Activated CD8-positive, alpha-beta memory T cell treated with anti-CD3 and anti-CD28 coated beads, Interleukin-2, amount 50 U/mL, for 1 hour (primary cell): ENCODE data around the gene MYO16.

Source experiments
- DNase-seq: peaks from one replicate; pipeline ENCODE4 v3.0.0-alpha.2; 2020; ENCODE audit errors: extremely low read depth

Gene MYO16

DNA sequence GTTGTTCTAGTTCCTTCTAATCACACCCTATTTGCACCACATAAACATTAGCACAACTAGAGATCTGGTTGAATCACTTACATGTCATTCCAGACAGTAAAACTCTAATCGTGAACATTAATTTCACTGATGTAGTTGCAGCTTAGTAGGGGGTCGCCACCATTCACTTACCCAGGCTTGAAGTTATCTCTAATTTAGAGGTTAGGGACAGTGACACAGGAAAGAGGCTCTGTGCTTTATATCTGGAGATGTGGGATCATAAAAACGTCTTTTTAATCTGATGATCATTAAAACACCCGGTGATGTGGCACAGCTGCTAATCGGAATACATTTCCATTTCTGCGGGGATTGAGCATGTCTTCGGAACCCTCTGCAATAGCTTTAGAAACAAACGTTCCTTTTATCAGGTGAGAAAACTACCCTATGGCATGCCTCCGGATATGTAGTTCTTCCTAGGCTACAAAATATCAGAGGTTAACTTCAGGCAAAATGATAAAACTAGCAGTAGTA lies 523.0 kb downstream of the MYO16 start:
- no peak for DNase-seq

DNA sequence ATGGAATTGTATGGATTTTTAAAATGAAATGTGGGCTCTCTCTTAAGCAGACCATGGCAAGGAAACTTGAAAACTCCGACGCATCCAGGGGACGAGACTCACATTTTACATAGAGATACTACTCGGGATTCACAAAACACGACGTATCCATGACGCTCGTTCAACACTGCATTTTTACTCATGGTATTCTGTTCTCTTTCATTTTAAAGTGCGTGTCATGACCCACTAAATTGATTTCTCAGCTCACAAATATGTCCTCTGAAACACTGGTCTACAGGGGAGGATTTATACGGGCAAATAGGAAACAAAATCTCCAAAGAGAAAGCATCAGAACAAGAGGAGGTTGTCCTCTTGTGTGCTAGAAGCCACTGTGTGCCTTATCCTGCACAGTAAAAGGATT lies 523.5 kb downstream of the MYO16 start:
- no peak for DNase-seq

DNA sequence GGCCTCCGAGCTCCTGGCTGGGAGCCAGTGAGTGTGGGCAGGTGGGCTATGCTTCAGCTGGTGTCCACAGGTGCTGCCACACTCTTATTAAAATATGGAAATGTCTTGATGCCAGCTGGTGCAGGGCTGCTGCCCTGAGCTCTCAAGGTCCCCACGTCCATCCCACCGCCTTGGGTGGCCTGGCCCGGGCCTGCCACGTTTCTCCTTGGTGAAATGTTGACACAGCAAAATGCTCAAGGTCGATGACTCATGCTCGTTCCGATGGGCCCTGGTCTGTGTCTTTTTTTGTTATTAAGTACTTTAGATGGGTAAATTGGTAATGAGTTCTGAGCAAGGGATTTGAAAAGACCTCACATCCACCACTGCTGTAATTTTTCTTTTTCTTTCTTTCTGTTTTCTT lies 524.7 kb downstream of the MYO16 start:
- no peak for DNase-seq

DNA sequence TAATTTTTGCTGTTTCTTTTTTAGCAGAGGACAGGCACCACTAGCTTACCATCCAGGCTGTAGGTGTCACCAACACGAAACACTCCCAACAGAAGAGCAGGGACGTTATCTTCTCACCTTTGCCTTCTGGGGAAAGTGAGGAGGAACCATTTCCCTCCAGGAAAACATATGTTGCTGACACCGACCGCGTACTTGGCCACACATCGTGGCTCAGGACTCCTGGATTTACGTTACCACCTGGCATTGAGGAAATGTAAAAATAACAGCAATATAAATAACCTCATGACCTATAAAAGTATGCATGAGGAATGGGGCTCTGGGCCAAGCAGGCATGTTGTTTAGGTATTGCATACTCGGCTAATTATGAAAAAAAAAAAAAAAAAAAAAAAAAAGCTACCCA lies 525.1 kb downstream of the MYO16 start:
- DNase-seq = no peak

DNA sequence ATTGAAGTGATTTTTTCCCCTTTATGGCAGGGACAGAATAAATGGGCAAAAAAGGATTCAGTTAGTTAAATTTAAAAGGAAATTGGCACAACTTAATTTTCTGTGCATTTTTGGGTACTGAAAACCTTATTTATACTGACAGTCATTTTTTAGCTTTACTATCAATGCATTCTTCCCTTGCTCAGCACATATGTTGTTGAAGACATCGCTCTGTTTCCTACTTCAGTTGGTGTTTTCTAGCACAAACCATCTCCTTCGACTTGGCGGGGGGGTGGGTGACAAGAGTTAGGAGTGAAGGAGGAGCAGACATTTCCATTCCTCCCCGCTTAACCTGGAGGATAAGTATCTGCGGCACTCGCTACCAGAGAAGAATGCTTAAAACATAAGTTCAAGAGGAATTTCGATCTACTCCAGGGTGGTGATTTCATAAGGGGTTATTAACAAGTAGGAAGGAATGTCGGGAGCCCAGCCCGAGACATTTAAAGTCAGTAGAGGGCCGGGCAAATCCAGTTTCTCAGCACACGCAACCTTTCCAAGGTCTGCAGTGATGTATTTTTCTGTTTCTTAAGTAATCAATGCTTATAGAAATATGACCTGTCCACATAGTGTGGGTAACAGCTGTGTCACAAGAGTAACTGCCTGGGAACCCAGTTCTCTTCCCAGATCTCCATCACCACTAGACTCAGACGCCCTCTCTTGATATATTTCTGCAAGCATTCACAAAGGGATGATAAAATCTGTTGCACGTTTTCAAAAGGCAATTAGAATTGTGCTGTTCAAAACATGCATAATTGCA lies 525.8 kb downstream of the MYO16 start:
- DNase-seq = no peak

DNA sequence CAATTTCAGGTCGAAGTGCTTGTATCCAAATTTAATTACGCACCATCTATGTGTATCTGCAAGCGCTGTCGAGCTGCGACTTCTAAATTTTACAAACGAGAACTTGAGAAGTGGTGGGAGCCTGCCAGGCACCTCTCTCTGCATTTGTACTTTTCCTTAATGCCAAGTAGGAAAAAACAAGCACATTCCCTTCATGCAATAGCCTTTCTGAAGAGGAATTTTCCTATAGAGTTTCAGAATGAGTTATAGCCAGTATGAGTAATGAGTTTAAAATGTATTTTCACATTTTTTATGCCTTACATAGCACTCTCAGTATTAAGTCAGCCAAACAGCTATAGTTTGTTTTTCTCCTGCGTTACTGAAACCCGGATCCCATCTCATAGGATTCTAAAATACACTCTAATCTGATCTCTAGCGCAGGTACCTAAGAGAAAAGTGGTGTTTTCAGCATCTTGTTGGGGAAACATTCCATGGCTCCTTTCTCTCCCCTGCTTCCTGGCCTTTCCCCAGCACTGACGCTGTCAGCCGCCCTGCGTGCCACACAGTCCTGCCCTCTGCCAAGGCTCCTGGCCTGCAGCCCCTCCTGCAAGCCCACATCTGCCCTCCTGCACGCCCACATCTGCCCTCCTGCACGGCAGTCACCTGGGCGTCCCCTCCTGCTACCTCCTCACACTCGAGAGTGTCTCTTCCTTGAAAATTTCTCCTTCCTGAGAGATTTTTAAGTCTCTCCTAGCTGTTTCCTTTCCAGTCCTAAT lies 526.9 kb downstream of the MYO16 start:
- no peak for DNase-seq

DNA sequence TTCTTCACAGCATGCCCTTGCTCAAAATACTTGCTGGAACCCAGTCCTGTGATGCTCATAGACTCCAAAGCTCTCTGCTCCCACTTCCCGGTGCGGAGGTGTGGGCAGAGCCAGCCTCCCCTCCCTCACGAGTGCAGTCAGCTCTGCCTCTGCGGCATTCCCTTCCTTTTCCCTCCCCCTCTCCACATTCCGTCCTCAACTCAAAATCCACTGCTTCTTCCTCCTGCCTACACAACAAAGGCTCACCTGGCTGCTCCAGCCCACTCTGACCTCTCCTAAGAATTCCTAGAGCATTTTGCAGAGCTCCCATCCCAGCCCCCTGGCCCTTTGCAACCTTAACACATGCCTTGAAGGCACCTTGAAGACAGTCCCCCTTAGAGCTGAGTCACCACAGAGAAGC lies 527.9 kb downstream of the MYO16 start:
- DNase-seq = no peak

DNA sequence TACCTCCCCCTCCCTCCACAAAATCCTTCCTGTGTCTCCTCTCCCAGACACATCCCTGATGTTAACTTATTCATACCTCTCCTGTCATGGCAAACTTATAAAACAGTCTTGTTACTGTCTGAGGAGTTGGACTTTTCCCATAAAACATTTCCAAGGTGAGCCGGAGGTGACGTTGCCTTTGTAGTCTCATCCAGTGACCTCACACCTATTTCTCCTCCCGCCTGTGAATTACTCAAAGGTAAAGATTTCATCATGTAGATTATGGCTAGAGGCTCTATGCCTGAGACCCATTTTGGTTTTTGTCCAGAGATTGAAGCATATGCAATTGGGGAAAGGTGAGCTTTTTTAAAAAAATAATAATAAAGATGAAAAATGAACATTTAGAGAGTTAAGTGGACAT lies 529.0 kb downstream of the MYO16 start:
- DNase-seq = no peak

DNA sequence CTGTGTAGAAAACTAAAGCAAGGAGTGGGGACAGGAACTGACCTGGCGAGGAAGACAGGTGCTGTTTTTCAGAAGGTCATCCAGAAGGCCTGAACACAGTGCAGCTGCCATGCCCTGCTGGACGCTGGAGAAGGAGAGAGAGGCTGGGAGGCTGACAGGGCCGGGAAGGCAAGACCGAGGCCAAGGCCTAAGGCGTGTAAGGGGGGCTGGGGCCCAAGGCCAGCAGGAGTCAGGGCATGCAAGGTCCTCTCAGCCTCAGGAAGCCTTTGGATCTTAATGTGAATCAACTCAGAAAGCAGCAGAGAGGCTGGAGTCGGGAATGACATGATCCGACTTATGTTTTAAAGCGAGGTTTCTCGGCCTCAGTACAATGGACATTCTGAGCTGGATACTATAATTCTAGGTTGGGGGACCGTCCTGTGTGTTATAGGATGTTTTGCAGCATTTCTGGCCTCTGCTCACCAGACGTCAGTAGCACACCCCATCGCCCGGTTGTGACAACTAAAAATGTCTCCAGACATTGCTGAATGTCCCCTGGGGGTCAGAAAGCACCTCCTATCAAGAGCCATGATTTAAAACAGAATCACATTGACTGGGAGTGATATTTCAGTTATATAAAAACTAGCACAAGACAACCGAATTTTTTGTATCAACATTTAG lies 530.4 kb downstream of the MYO16 start:
- no peak for DNase-seq

DNA sequence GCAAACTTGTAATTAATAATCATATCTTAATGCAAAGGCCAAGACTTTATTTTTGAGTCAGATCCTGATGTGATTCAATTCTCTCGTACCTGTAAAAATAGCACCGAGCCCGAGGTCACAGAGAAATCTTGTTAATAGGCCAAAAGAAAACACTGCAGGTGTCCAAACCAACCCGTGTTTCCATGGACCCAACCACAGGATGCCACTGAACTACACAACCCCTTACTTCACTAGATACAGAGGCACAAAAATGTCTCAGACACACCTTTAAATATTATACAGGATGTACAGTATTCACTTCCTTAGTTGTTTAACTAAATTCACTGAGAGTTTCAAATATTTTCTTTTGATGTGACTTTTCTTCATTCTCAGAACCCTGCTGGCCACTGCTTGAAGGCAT lies 530.9 kb downstream of the MYO16 start:
- DNase-seq = no peak

DNA sequence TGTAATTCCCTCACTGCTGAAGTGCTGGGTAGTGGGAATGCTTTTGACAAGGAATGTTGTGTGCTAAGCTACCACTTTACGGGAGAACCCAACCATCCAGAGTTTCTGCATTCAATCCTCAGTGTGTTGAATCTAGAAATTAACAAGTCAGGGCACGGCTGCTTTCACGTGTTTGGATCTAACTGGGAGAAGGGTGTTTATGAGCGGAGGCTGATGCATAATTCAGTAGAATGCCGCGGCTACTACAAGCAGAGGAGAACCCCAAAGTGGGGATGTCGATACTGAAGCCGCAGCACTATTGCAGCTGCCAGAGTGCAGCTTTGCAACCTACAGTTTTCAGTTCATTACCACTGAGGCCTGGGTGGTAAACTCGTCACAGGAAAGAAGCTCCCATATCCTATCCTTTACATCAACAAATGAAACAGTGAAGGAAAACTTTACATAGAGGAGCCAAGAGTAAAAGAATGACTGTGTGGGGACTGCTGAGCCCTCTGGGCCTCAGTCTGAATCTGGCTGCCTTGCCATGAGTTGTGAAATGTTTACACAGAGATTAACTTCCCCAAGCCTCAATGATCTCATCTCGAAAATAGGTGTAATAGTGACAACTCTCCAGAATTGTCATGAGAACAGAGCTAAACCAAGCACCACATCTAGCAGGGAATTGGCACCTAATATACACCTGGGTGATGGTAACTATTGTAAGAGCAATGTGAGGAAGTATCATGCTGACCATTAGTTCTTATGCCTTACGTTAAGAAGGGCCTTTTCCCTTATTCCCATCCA lies 531.7 kb downstream of the MYO16 start:
- no peak for DNase-seq

DNA sequence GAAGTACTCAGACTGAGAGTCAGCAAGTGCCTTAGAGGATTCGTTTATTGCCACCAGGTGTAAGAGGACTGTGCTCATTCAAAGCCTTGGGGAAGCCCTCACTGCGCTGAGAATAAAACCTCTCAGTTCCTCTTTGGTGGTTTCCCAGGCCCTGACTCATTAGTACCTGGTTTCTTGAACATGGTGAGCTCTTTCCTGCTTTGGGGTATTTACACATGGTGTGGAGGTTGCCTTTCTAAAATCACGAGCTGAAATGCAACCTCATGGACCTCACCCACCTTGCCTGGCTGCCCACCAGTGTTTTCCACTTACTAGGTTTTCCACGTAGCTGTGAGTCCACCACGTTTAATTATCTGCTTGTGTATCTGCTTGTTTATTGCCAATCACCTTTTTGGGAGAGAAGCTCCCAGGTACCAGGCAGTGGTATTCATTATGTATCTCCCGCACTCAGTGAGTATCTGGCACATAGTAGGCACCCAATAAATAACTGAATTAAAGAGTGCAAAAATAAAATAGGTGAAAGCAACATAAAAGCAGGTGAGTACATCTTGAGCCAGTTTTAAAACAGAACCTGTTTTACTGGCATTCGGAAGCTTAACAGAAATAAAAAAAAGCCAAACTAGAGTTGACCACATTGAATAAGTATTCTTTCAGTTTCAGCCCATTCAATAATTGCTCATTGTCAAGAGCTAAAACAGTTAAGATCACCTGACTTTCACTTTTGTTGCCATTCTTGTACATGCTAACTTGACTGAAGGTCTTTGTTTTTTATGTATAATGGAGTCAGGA lies 533.0 kb downstream of the MYO16 start:
- DNase-seq = no peak

DNA sequence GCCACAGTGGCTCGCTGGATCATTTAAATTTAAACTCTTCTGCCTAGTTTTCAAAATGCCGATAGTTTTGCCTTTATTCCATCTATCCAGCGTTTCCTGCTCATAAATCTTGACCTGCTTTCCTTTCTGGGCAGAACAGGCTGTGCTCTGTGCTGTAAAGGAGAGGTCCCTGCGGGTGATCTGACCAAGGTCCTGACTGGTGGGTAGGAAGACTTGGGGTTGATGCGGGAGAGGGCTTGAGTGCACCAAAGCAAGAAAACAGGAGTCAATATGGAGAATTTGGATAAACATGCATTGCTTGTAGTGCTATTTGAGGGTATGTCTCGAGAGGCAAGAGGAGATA lies 533.6 kb downstream of the MYO16 start:
- DNase-seq = no peak

DNA sequence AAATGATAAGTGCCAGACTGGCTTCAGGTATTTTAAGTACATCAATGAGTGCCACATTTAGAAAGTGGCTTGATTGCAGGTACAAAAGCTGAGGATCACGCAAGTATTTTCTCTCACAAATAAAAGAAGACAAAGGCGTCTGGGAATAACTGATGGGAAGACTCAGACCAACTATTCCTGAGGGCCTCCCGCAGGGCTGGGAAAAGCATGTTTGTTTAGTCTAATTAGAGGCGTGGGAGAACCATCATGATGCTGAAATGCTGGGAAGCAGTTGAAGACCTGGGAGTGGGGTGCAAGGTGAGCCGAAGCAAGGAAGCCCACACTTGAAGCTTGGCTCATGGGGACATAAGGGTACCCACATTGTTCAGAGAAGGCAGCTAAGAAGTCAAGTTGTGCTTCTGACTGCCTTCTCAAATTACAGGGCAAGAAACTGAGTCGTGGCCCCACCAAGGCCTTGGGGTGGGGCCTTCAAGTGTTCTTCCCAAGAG lies 536.0 kb downstream of the MYO16 start:
- no peak for DNase-seq

DNA sequence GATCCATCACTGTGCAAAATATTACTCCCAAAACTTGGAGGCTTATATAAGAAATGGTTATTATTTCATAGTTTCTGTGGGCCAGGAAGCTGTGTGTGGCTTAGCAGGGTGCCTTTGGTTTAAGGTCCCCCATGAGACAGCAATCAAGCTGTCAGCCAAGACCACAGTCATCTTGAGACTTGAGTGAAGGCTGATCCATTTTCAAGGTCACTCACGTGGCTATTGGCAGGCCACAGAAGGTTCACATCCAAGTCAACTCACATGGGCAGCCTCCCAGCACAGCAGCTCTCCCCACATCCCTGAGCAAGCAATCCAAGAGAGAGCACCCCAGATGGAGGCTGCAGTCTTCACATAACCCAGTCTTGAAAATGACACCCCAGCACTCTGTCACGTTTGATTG lies 537.4 kb downstream of the MYO16 start:
- DNase-seq = no peak

DNA sequence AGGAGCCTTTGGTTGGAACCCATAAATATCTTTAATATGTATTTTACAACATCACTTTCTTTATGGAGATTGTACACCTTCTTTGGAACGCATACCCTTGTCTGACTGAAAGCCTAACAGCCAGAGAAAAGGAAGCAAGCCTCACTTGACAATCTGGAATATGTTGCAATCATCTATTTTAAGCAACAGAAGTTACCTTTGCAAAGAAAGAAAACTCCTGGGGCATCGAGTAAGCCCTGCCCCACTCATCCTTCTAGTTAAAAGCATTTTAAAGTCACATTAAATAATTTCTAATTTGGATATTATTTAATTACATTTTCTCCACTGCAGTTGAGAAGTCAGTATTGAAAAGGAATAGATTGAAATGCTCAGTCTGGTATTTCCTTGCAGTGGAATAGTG lies 542.7 kb downstream of the MYO16 start:
- DNase-seq = no peak

DNA sequence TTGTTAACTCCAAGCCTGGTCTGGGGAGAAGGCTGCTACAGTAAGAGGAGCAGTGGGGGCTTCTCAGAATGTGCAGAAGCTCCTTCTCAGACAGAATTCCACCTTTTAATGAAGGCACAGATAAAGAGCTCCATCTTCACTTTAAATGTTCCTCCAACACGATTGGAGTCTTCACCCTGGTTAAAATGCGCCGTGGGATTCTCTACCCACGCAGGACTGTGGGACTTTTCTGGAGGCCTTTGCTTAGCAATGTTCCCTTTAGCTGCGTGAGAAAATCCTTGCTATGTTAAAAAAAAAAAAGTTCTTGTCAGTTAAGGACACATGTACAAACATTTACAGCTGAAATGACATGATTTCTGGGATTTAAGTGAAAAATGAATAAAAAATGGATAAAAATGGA lies 546.3 kb downstream of the MYO16 start:
- no peak for DNase-seq

DNA sequence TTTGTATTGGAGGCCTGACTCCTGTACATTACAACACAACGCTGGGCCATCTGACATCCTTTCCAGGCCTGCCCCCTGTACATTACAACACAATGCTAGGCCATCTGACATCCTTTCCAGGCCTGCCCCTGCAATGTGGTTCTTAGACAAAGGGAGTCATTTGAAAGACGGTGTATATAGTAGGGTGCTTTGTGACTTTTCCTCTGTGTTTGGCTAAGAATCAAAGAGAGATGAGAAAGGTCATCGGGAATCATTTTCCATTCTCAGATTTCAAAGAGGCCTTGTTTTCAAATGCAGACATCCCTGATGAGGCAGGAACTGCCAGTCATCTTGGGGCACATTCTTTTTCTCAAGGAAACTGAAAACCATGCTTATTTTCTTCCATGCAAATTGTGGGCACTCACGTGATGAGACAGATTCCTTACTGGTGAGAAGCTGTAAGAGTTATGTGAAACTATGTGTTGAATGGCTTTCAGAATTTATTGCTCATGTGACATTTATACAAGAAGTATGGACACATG lies 551.6 kb downstream of the MYO16 start:
- DNase-seq = no peak

DNA sequence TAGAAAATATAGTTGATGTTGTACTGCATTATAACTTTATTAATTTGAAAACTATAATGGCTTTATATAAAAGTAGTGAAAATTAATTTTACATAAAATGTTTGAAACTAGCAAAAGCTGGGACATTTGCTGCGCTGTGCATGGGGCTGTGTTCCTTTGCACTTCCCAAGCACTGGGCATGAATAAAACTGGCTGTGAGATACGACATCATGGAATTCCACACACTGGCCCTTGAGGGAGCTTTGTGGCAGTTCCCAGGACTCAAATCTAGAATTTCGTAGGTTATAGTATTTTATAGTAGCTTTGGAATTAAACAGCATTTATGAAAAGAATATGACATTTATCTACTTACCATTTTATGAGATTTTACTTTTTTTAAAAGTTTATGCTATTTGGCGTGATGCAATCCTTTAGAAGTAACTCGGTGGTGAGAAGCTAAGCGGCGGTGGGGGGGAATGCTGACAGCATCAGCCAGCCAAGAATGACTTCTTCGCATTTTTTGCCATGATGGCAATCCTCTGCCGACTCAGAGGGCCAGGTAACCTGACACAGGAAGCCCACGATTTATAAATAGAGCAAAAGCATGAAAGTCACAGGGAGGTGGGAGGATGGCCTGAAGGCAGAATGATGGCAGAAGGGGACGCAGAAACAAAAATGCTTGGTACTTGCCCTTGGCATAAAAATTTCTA lies 553.5 kb downstream of the MYO16 start:
- DNase-seq = no peak

DNA sequence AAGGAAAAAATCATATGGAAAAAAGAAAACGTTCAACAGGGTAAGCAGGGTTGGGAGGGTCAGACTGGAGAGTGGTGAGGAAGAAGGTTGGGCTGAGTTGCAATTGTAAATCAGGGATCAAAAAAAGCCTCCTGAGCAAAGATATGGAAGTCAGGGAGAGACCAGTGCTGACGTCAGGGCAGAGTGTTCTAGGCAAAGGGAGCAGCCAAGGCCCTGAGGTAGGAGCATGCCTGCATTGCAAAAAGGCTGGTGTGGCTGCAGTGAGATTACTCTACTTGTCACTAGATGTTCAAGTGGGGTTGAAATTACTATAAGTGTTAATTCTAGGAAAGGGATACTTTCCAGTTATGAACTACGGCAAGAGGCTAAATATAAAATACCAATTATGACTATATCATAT lies 562.0 kb downstream of the MYO16 start:
- no peak for DNase-seq
